Measurements from ENCODE around the gene SAPCD2.
"Not testable (repeated sequence)": the region's sequence is repeated elsewhere in the genome, so short reads cannot be mapped to it uniquely, and the experiment has no call there.

The SAPCD2 gene

DNA sequence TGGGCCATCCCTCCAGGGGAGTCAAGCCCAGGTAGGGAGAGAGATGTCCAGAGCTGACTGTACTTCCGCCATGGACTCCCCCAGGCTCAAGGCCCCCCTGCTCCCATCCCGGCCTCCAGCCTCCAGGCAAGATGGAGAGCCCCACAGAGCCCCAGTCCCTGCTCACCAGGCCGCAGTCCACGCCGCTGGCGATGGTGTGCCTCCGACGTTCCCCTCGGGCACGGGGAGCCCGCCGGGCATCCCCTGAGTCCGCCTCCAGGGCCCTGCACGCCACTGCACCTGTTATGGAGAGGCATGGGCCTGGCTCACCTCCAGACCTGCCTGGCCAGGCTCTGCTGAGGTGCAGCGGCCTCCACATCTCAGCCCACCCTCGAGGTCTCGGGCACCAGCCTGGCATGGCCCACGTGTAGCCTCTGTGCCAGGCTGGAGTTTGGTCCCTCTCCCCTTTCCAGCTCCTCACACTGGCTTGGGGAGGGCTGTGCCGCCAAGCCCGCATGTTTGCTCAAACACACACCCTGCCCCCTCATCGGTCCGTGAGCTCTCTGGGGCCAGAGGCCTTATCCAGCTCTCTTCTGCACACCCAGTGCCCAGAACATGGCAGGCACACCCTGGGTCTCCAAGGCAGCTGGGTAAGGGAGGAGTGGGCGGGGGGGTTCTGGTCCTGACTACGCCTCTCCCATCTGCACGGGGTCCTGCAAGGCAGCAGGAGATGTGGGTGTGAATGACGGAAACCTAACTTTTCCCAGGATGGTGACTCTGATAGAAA lies 4.1 kb downstream of the SAPCD2 start:
- no peak for TF ChIP-seq CTCF (IDR thresholded peaks at IDR 0.05; ENCODE audit: insufficient read depth, low read depth, low read length, missing control alignments)

DNA sequence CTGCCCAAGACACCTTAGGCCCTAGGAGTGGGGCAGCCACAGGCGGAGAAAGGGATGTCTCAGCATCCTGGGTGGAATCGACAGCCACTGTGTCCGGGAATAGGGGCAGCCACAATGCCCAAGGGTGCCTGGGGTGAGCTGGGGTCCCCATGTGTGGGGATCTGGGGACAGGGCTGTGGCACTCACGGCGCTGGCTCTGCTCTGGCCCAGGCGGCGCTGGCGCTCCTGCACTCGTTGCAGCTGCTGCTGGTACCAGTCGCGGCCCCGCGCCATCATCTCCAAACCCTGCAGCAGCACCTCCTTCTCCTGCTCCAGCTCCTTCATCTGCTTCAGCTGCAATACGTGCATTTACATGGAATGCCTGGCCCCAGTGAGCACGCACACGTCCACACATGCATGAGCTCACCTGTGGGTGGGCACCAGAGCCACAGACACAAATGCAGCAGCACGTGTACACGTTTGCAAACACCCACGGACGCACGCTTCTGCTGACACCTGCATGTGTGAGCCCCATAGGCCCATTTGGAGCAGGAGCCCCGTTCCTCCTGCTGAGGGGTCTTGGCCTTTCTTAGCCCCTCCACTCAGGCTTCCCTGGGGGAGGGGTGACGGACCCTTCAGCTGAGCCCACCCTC lies 4.9 kb downstream of the SAPCD2 start:
- TF ChIP-seq CTCF (IDR thresholded peaks at IDR 0.05; ENCODE audit: insufficient read depth, low read depth, low read length, missing control alignments): no peak
- no peak for DNase-seq (ENCODE audit: low read depth)
- H3K4me3 ChIP-seq (ENCODE audit: low read length): no peak overlapping the region

More for the DNA sequence above, 4.1 kb downstream of the SAPCD2 start:
- DNase-seq (ENCODE audit: low read depth): no peak
- H3K4me3 ChIP-seq (ENCODE audit: low read length): no peak overlapping the region

DNA sequence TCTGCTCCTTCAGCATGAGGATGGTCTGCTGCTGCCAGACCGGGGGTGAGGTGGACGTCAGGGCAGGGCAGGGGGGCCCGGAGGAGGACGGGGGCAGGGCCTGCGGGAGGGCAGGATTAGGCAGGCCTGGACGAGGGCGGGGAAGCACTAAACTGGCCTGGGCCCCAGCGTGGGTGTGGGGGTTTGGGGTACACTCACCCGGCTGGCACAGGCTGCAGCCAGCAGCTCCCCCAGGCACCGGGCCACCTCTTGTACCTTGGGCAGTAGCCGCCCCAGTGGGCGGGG lies 5.5 kb downstream of the SAPCD2 start:
- no peak for DNase-seq (ENCODE audit: low read depth)
- TF ChIP-seq CTCF (IDR thresholded peaks at IDR 0.05; ENCODE audit: insufficient read depth, low read depth, low read length, missing control alignments): no peak
- no peak overlapping the region for H3K4me3 ChIP-seq (ENCODE audit: low read length)

DNA sequence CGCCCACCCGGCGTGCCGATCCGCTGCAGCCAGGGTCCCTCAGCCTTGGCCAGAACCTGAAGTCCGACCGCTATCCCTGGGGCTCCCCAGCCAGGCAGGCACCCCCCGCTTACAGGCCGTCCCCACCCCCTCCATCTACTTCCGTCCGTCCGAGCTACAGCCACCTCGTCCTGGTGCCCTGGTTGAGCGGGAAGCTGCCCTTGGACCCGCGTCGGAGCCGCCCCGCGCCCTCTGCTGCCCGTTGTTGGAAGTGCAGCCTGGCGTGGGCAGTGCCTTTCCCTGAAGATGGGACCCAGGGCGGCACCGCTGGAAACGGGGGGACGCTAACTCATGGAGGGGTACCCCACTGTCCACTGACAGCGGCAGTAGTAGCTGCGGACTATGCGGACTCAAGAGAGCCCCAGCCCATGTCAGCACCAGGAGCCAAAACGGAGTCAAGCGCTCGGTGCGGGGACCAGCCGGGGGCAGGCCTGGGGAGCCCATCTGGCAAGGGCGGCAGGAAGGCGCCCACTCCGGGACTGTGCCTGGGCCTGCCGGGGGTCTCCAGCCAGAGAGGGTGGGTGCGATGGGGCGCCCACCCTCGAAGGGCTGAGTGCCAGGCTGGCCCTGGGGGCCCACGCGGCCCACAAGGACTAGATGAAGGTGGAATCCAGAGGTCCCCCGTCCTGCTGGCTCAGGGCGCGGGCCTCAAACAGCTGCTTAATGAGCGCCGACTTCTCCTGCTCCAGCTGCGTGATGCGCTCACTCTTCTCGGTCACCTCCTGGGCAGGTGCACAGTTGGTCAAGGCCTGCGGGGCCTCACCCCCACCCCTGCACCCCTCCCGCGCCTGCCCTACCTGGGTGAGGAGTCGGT lies 6.1 kb downstream of the SAPCD2 start:
- peak; percentile 48 for DNase-seq (ENCODE audit: low read depth)
- TF ChIP-seq CTCF (IDR thresholded peaks at IDR 0.05; ENCODE audit: insufficient read depth, low read depth, low read length, missing control alignments): peak; percentile 84
- no peak overlapping the region for H3K4me3 ChIP-seq (ENCODE audit: low read length)

- TF ChIP-seq CTCF (IDR thresholded peaks at IDR 0.05; ENCODE audit: insufficient read depth, low read depth, low read length, missing control alignments): no peak
- DNase-seq (ENCODE audit: low read depth): no peak
- no peak overlapping the region for H3K4me3 ChIP-seq (ENCODE audit: low read length)
Measured at GRCh38 chr9:137063311-137064026, 6.9 kb downstream of the SAPCD2 start.

- DNase-seq (ENCODE audit: low read depth); H3K4me3 ChIP-seq (ENCODE audit: low read length): not testable (repeated sequence)
Measured at GRCh38 chr9:137062798-137063197, 7.6 kb downstream of the SAPCD2 start.

DNA sequence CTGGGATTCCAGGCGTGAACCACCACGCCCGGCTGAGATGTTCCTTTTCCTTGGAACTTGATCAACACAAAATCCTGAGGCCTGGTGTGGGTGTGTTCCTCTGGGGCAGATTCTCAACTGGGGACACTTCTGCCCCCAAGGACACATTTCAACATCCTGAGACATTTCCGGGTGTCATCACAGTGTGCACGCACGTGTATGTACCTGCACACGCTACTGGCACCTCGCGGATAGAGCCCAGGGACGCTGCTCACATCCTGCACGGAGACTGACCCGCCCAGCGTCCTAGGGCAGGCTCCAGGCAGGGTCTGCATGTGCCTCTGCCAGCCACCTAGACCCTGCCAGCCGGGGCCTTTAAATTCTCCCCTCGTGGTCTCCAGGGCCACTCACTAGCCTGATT lies 8.0 kb downstream of the SAPCD2 start:
- DNase-seq (ENCODE audit: low read depth): peak; percentile 42
- TF ChIP-seq CTCF (IDR thresholded peaks at IDR 0.05; ENCODE audit: insufficient read depth, low read depth, low read length, missing control alignments): no peak
- no peak overlapping the region for H3K4me3 ChIP-seq (ENCODE audit: low read length)

Measured in epithelial cell of esophagus (primary cell).